ENCODE measurements around the gene CAVIN3.

CAVIN3 gene

GRCh38 chr11:6320411-6321155 is at the start of gene CAVIN3:
CAVIN3 (minus strand) TSS chr11:6320501; CDS start chr11:6320476, 25 bp downstream.
- no peak for DNase-seq (ENCODE audit: low read depth)

GRCh38 chr11:6365659-6366058 is 45.4 kb upstream of the CAVIN3 start:
- no peak for DNase-seq (ENCODE audit: low read depth)

- peak; percentile 51 for DNase-seq (ENCODE audit: low read depth)
These were observed 42.8 kb upstream of the CAVIN3 start for GRCh38 chr11:6362873-6363678.

GRCh38 chr11:6362185-6362872 is 42.0 kb upstream of the CAVIN3 start:
- DNase-seq (ENCODE audit: low read depth) = no peak

GRCh38 chr11:6360183-6360582 is 39.9 kb upstream of the CAVIN3 start:
- no peak for DNase-seq (ENCODE audit: low read depth)

- peak; percentile 8 for DNase-seq (ENCODE audit: low read depth)
These were observed 36.9 kb upstream of the CAVIN3 start for GRCh38 chr11:6357222-6357621.

- no peak for DNase-seq (ENCODE audit: low read depth)
These were observed 36.3 kb upstream of the CAVIN3 start for GRCh38 chr11:6356503-6357055.

- no peak for DNase-seq (ENCODE audit: low read depth)
These were observed 34.6 kb upstream of the CAVIN3 start for GRCh38 chr11:6354651-6355485.

- peak; percentile 36 for DNase-seq (ENCODE audit: low read depth)
These were observed 33.2 kb upstream of the CAVIN3 start for GRCh38 chr11:6353367-6353987.

GRCh38 chr11:6351782-6352382 is 31.6 kb upstream of the CAVIN3 start:
- no peak for DNase-seq (ENCODE audit: low read depth)

GRCh38 chr11:6350486-6350885 is 30.2 kb upstream of the CAVIN3 start:
- DNase-seq (ENCODE audit: low read depth) = no peak

- DNase-seq (ENCODE audit: low read depth) = no peak
These were observed 29.7 kb upstream of the CAVIN3 start for GRCh38 chr11:6350043-6350442.

- DNase-seq (ENCODE audit: low read depth) = no peak
These were observed 25.1 kb upstream of the CAVIN3 start for GRCh38 chr11:6345366-6345765.

GRCh38 chr11:6336293-6336692 is 16.0 kb upstream of the CAVIN3 start:
- DNase-seq (ENCODE audit: low read depth) = no peak

- no peak for DNase-seq (ENCODE audit: low read depth)
These were observed 14.5 kb upstream of the CAVIN3 start for GRCh38 chr11:6334806-6335205.

- DNase-seq (ENCODE audit: low read depth) = no peak
These were observed 12.8 kb upstream of the CAVIN3 start for GRCh38 chr11:6333095-6333494.

- DNase-seq (ENCODE audit: low read depth) = no peak
These were observed 11.8 kb upstream of the CAVIN3 start for GRCh38 chr11:6332066-6332465.

GRCh38 chr11:6328321-6328720 is 8.0 kb upstream of the CAVIN3 start:
- no peak for DNase-seq (ENCODE audit: low read depth)

GRCh38 chr11:6327806-6328205 is 7.5 kb upstream of the CAVIN3 start:
- DNase-seq (ENCODE audit: low read depth) = no peak

GRCh38 chr11:6326985-6327384 is 6.7 kb upstream of the CAVIN3 start:
- DNase-seq (ENCODE audit: low read depth) = no peak

GRCh38 chr11:6326303-6326702 is 6.0 kb upstream of the CAVIN3 start:
- DNase-seq (ENCODE audit: low read depth) = no peak
